HG02642 (cell line): Measurements from ENCODE around the gene CDC14B.
"Not testable (repeated sequence)": the region's sequence is repeated elsewhere in the genome, so short reads cannot be mapped to it uniquely, and the experiment has no call there.

ENCODE experiments used
- ATAC-seq: cut with Tn5 transposase; IDR thresholded peaks from one replicate; pipeline ENCODE4 v1.9.1; 2021; ENCODE audit warnings: mild to moderate bottlenecking; ENCODE audit not compliant: unreplicated experiment, poor library complexity

The CDC14B gene

GRCh38 chr9:96633579-96633978 is 13.9 kb upstream of the CDC14B start:
- ATAC-seq = not testable (repeated sequence)

GRCh38 chr9:96626912-96627311 is 7.3 kb upstream of the CDC14B start:
- ATAC-seq = no peak

GRCh38 chr9:96621618-96622017 is 2.0 kb upstream of the CDC14B start:
- no peak for ATAC-seq

GRCh38 chr9:96620832-96621269 is 1.2 kb upstream of the CDC14B start:
- ATAC-seq = no peak

- no peak for ATAC-seq
Measured at GRCh38 chr9:96620181-96620514, 505 bp upstream of the CDC14B start.

- ATAC-seq = peak; percentile 6
Measured at GRCh38 chr9:96619124-96619465, 548 bp downstream of the CDC14B start.

- no peak for ATAC-seq
Measured at GRCh38 chr9:96618209-96619123, 1.2 kb downstream of the CDC14B start.

GRCh38 chr9:96617439-96618185 is 2.0 kb downstream of the CDC14B start:
- ATAC-seq = no peak

GRCh38 chr9:96616817-96617438 is 2.7 kb downstream of the CDC14B start:
- no peak for ATAC-seq

GRCh38 chr9:96615411-96615810 is 4.2 kb downstream of the CDC14B start:
- ATAC-seq = no peak

- ATAC-seq = not testable (repeated sequence)
Measured at GRCh38 chr9:96614664-96615063, 5.0 kb downstream of the CDC14B start.

- no peak for ATAC-seq
Measured at GRCh38 chr9:96612966-96613589, 6.6 kb downstream of the CDC14B start.

- no peak for ATAC-seq
Measured at GRCh38 chr9:96612105-96612965, 7.3 kb downstream of the CDC14B start.

GRCh38 chr9:96611302-96611701 is 8.3 kb downstream of the CDC14B start:
- ATAC-seq = no peak

GRCh38 chr9:96609732-96610131 is 9.9 kb downstream of the CDC14B start:
- ATAC-seq = no peak

- no peak for ATAC-seq
Measured at GRCh38 chr9:96607971-96608370, 11.7 kb downstream of the CDC14B start.

GRCh38 chr9:96605328-96605727 is 14.3 kb downstream of the CDC14B start:
- no peak for ATAC-seq

GRCh38 chr9:96604004-96604319 is 15.7 kb downstream of the CDC14B start:
- ATAC-seq = no peak

- ATAC-seq = no peak
Measured at GRCh38 chr9:96603305-96604003, 16.2 kb downstream of the CDC14B start.
